Uterus (tissue), 4 donors: ENCODE results near the gene CSF3. TPM values are rescaled to one million over a fixed set of nuclear protein-coding genes. Genes with fewer than 3 reads are reported as not detected.

Source experiments
- DNase-seq, 2 donors: peaks; one replicate each; pipeline ENCODE4 v3.0.0-alpha.2; 2019 to 2020
- H3K27ac ChIP-seq, 2 donors: fragments of 200-600 bp; sonication (generic); 1 replicate in 1 of 2; 2 replicates in 1 of 2; pipeline ENCODE4 v1.5.1; 2016 to 2018
- H3K27me3 ChIP-seq, 2 donors: fragments of 200-600 bp; sonication (generic); one replicate each; pipeline ENCODE4 v1.5.1; 2018 to 2019; ENCODE audit warnings: control low read depth in 1 of 2
- H3K36me3 ChIP-seq, 2 donors: fragments of 200-600 bp; sonication (generic); one replicate each; pipeline ENCODE4 v1.5.1; 2019; ENCODE audit warnings: control low read depth in 1 of 2
- H3K4me1 ChIP-seq, 2 donors: fragments of 200-600 bp; sonication (generic); one replicate each; pipeline ENCODE4 v1.5.1; 2018 to 2019; ENCODE audit warnings: control low read depth in 1 of 2
- H3K4me3 ChIP-seq, 2 donors: fragments of 200-600 bp; sonication (generic); 1 replicate in 1 of 2; 2 replicates in 1 of 2; pipeline ENCODE4 v1.5.1; 2018 to 2019; ENCODE audit warnings: mild to moderate bottlenecking in 1 of 2
- H3K9me3 ChIP-seq, 2 donors: fragments of 200-600 bp; sonication (generic); one replicate each; pipeline ENCODE4 v1.5.1; 2019; ENCODE audit warnings: control low read depth in 1 of 2
- CTCF ChIP-seq, 4 experiments: fragments of 200-600 bp in 2 of 4; fragments of 450-650 bp in 2 of 4; sonication (generic) in 2 of 4; IDR thresholded peaks; one replicate each; pipeline ENCODE4 v1.5.1; 2016 to 2019; ENCODE audit warnings: antibody characterized with exemption in 4 of 4, mild to moderate bottlenecking in 2 of 4, moderate library complexity in 1 of 4
- POLR2A ChIP-seq, 2 donors: fragments of 450-650 bp; IDR thresholded peaks; one replicate each; pipeline ENCODE4 v1.6.1; 2016; ENCODE audit warnings: antibody characterized with exemption in 2 of 2, mild to moderate bottlenecking in 1 of 2, moderate library complexity in 1 of 2
- intact Hi-C: fragments of 100-400 bp; cut with DNase I; formaldehyde crosslinking; loops from one replicate; pipeline ENCODE4 v1.15.1; 2023; ENCODE audit warnings: low total_unique reads
- total RNA-seq, 4 donors: library from RNA; depleted of rRNA in 3 of 4; stranded (reverse); fragments of >200 nt in 3 of 4; gene quantifications; one replicate each; pipeline versions ENCODE4 v1.1.0 to v1.2.4, GENCODE V29; 2014 to 2023
- donor health status: DM: yes; HTN: yes; CAD: no.

CSF3 gene
- total RNA-seq, 4 donors from 2014 or later, result 0.29 to 5.0 TPM; not detected in 2

DNA sequence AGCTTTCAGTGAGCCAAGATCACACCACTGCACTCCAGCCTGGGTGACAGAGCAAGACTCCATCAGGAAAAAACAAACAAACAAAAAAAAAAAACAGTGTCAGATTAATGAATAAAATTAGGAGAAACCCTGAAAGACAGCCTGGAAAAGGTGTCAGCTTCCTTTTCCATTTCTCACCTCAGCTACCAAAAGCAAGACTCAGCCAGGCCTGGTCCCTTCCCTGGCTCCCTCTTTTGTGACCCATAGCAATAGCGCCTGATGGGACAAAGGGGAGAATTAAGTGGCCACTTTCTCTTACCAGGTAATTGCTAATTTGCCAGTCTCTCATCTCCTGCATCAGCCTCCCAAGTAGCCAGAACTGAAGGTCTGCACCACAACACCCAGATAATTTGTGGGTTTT, 43.6 kb downstream of the CSF3 start:
- intact Hi-C loops, result no loop called here
- peak overlapping the region; percentile 80 to 93 for H3K27ac ChIP-seq

DNA sequence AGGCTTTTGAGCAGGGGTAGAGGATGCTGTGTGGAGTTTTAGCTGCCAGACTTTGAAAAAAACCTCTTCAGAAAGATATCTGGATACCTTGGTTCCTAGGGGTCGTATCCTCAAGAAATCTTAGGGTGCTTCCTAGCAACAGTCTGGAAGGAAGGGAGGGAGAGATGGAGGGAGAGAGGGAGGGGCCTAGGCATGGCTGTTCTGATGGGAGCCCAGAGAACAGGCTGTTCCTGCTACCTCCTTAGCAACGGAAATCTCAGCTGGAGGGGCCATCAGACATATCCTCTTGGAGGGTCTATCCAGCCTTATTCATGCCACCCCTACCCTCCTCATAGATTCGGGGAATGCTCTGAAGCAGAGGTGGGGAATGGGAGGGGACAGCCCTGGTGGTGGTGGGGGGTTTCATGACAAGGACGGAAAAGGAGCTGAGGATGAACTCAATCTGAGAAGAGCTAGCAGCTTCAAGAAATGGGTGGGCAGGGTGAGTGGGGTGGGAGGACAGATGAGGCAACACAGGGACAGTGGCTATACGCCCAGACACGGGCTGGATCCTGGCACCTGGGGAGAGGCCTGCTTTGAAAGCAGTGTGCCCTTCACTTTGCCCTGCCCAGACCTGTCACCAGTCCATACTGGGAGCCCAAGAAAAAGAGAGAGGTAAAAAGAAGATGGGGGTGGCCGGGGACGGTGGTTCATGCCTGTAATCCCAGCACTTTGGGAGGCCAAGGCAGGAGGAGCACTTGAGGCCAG, 44.7 kb downstream of the CSF3 start:
- intact Hi-C loops, result loop anchor here (5.0 kb wide), 1 partner anchor 52 kb away; no protein-coding TSS in a partner anchor
- Histone ChIP-seq H3K4me1 (no peaks in the 10 kb centered on the region), H3K9me3 (no peaks in the 10 kb centered on the region), H3K36me3 (no peaks in the 10 kb centered on the region), H3K27ac (peak overlapping the region; percentile 80 to 93), H3K27me3 (no peaks in the 10 kb centered on the region), H3K4me3 (no peak overlapping the region)
- no peak for DNase-seq
- TF ChIP-seq CTCF (IDR thresholded peaks at IDR 0.05) (no peak), POLR2A (IDR thresholded peaks at IDR 0.05) (no peak)

More for the DNA sequence above, 43.6 kb downstream of the CSF3 start:
- no peaks in the 10 kb centered on the region for H3K9me3 ChIP-seq
- no peak for TF ChIP-seq CTCF (IDR thresholded peaks at IDR 0.05)
- no peak for TF ChIP-seq POLR2A (IDR thresholded peaks at IDR 0.05)
- no peaks in the 10 kb centered on the region for H3K36me3 ChIP-seq
- H3K27me3 ChIP-seq, result no peaks in the 10 kb centered on the region
- H3K4me3 ChIP-seq, result no peak overlapping the region
- peaks cover 0 to under 1% of the 10 kb centered on the region in 2 donors for H3K4me1 ChIP-seq
- no peak for DNase-seq

DNA sequence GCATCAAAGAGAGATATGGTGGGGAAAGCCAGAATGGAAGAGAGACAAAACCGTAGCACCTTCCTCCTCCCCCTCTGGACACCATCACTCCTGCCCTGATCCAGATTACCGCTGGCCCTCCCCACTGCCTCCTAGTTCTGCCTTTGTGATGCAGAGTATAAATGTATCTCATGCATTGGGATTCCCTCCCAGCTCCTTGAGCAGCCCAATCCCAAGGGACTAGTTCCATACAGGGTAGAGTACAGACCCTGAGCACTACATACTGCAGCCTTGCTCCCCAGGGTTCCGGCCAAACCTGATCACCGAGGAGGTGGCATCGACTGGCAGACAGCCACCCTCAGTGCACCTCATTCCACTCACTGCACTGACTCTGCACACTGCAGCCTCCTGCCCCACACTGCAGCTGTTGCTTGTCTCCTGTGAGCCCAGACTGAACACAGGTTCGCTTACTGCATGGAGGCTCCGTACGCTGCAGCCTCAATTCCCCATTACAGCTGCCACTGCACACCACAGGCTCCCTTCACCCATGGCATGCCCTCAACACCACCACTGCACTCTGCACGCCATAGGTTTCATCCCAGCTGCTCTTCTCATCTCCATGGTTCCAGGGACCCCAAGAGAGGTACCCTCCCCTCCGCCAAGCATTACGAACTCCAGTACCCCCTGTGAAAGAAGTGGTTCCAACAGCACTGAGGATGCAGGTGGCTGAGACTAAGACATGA, 45.8 kb downstream of the CSF3 start:
- peak overlapping the region in 1 of 2 donors; percentile 98 for H3K27ac ChIP-seq
- no peaks in the 10 kb centered on the region for H3K36me3 ChIP-seq
- no peak for DNase-seq
- no peak for TF ChIP-seq CTCF (IDR thresholded peaks at IDR 0.05)
- TF ChIP-seq POLR2A (IDR thresholded peaks at IDR 0.05), result no peak
- no peaks in the 10 kb centered on the region for H3K27me3 ChIP-seq
- no peaks in the 10 kb centered on the region for H3K9me3 ChIP-seq
- no peak overlapping the region for H3K4me3 ChIP-seq
- peaks cover 0 to 5% of the 10 kb centered on the region in 2 donors for H3K4me1 ChIP-seq
- intact Hi-C loops, result loop anchor here (5.0 kb wide), 1 partner anchor 51 kb away; no protein-coding TSS in a partner anchor

GRCh38 chr17:40061609-40062038, 46.4 kb downstream of the CSF3 start:
- no peak for TF ChIP-seq CTCF (IDR thresholded peaks at IDR 0.05)
- TF ChIP-seq POLR2A (IDR thresholded peaks at IDR 0.05), result no peak
- H3K27ac ChIP-seq, result peak overlapping the region; percentile 98
- no peaks in the 10 kb centered on the region for H3K27me3 ChIP-seq
- H3K9me3 ChIP-seq, result no peaks in the 10 kb centered on the region
- H3K4me3 ChIP-seq, result no peak overlapping the region
- intact Hi-C loops, result loop anchor here (5.0 kb wide), 1 partner anchor 51 kb away; no protein-coding TSS in a partner anchor
- DNase-seq, result no peak
- H3K36me3 ChIP-seq, result no peaks in the 10 kb centered on the region
- H3K4me1 ChIP-seq, result peaks cover 0 to 5% of the 10 kb centered on the region in 2 donors
